HEK293 (cell line): ENCODE measurements around the gene PARD3.

Source experiments
- BCL11A ChIP-seq: fragments of 450-650 bp; formaldehyde crosslinking; IDR thresholded peaks from 2 replicates; pipeline ENCODE4 v1.5.1; 2016; ENCODE audit warnings: low read depth, missing biosample characterization, missing genetic modification characterization
- CTCF ChIP-seq: fragments of 450-650 bp; formaldehyde crosslinking; IDR thresholded peaks from 2 replicates; pipeline ENCODE4 v1.5.1; 2016; ENCODE audit warnings: missing biosample characterization, missing genetic modification characterization
- HOXD13 ChIP-seq: sonication (generic); formaldehyde crosslinking; IDR thresholded peaks from 2 replicates; pipeline ENCODE4 v1.8.0; 2022; ENCODE audit warnings: missing genetic modification reagents, borderline replicate concordance
- KLF1 ChIP-seq: fragments of 450-650 bp; formaldehyde crosslinking; IDR thresholded peaks from 2 replicates; pipeline ENCODE4 v1.5.1; 2016; ENCODE audit warnings: missing biosample characterization, missing genetic modification characterization
- KLF16 ChIP-seq: fragments of 450-650 bp; formaldehyde crosslinking; IDR thresholded peaks from 2 replicates; pipeline ENCODE4 v1.5.1; 2017; ENCODE audit warnings: missing biosample characterization, missing genetic modification characterization
- SP2 ChIP-seq: fragments of 450-650 bp; formaldehyde crosslinking; IDR thresholded peaks from 2 replicates; pipeline ENCODE4 v1.5.1; 2016; ENCODE audit warnings: missing biosample characterization, missing genetic modification characterization
- ZBTB10 ChIP-seq: fragments of 450-650 bp; formaldehyde crosslinking; IDR thresholded peaks from 2 replicates; pipeline ENCODE4 v1.5.1; 2016; ENCODE audit warnings: missing biosample characterization, missing genetic modification characterization
- ZIC2 ChIP-seq: fragments of 450-650 bp; formaldehyde crosslinking; IDR thresholded peaks from 2 replicates; pipeline ENCODE4 v1.5.1; 2016; ENCODE audit warnings: missing biosample characterization, missing genetic modification characterization
- ZNF274 ChIP-seq, 2 experiments: fragments of 200-500 bp in 1 of 2; fragments of 450-650 bp in 1 of 2; sonication (Bioruptor generic) in 1 of 2; formaldehyde crosslinking in 1 of 2; IDR thresholded peaks; 2 replicates each; pipeline versions ENCODE4 v1.5.1 to v1.6.1; 2014 to 2016; ENCODE audit warnings: borderline replicate concordance in 1 of 2, inconsistent platforms in 1 of 2, low read length in 1 of 2, missing biosample characterization in 1 of 2, missing genetic modification characterization in 1 of 2
- ZNF335 ChIP-seq: fragments of 450-650 bp; formaldehyde crosslinking; conservative IDR thresholded peaks from 2 replicates; pipeline ENCODE4 v1.5.1; 2016; ENCODE audit warnings: missing biosample characterization, missing genetic modification characterization
- ZNF362 ChIP-seq: fragments of 450-650 bp; formaldehyde crosslinking; IDR thresholded peaks from 2 replicates; pipeline ENCODE4 v1.5.1; 2016; ENCODE audit warnings: missing biosample characterization, missing genetic modification characterization
- ZNF549 ChIP-seq: fragments of 450-650 bp; IDR thresholded peaks from 2 replicates; pipeline ENCODE4 v1.5.1; 2018; ENCODE audit warnings: missing biosample characterization, missing genetic modification characterization, mild to moderate bottlenecking, inconsistent platforms, moderate library complexity
- ZNF830 ChIP-seq: fragments of 450-650 bp; IDR thresholded peaks from 2 replicates; pipeline ENCODE4 v1.5.0; 2018; ENCODE audit warnings: missing biosample characterization, missing genetic modification characterization, low read depth, mild to moderate bottlenecking, moderate library complexity
- ZSCAN30 ChIP-seq: fragments of 450-650 bp; IDR thresholded peaks from 2 replicates; pipeline ENCODE4 v1.5.1; 2018; ENCODE audit warnings: missing biosample characterization, mild to moderate bottlenecking, missing genetic modification characterization, moderate library complexity

GRCh38 chr10:34624323-34625153 lies 190.6 kb downstream of the PARD3 start:
- TF ChIP-seq ZNF274 (IDR thresholded peaks at IDR 0.05; ENCODE audit: low read length) = no peak
- no peak for TF ChIP-seq ZNF274 (tag by site-specific recombination; IDR thresholded peaks at IDR 0.05; ENCODE audit: borderline replicate concordance)
- no peak for TF ChIP-seq ZIC2 (tag by site-specific recombination)
- TF ChIP-seq CTCF (tag by site-specific recombination) = no peak
- no peak for TF ChIP-seq HOXD13
- no peak for TF ChIP-seq KLF1 (tag by site-specific recombination)
- TF ChIP-seq ZNF549 = no peak
- TF ChIP-seq SP2 (tag by site-specific recombination) = no peak
- TF ChIP-seq BCL11A = no peak
- TF ChIP-seq ZNF830 = no peak
- no peak for TF ChIP-seq ZBTB10 (tag by site-specific recombination)
- TF ChIP-seq ZSCAN30 = no peak
- TF ChIP-seq ZNF335 = no peak
- TF ChIP-seq ZNF362 (tag by site-specific recombination) = no peak
- no peak for TF ChIP-seq KLF16 (tag by site-specific recombination)
